IPS-18a (cell line): Measurements from ENCODE around the gene NDUFA5.
"Not testable (repeated sequence)": the region's sequence is repeated elsewhere in the genome, so short reads cannot be mapped to it uniquely, and the experiment has no call there.

Experiments
- H3K27ac ChIP-seq: one replicate; pipeline ENCODE4 v1.5.1; 2013; ENCODE audit warnings: low read length
- H3K27me3 ChIP-seq: one replicate; pipeline ENCODE4 v1.6.1; 2013; ENCODE audit warnings: mild to moderate bottlenecking, low read length; ENCODE audit not compliant: control insufficient read depth, insufficient read depth
- H3K36me3 ChIP-seq: one replicate; pipeline ENCODE4 v1.6.1; 2013; ENCODE audit warnings: low read depth, low read length; ENCODE audit not compliant: control insufficient read depth
- H3K4me1 ChIP-seq: one replicate; pipeline ENCODE4 v1.6.1; 2013; ENCODE audit warnings: low read depth, low read length; ENCODE audit not compliant: control insufficient read depth
- H3K4me3 ChIP-seq: one replicate; pipeline ENCODE4 v1.5.1; 2013; ENCODE audit warnings: low read length
- H3K9ac ChIP-seq: one replicate; pipeline ENCODE4 v1.6.1; 2013; ENCODE audit warnings: mild to moderate bottlenecking, low read length, moderate library complexity
- H3K9me3 ChIP-seq: one replicate; pipeline ENCODE4 v1.6.1; 2013; ENCODE audit warnings: low read depth, low read length; ENCODE audit not compliant: control insufficient read depth

Gene NDUFA5

GRCh38 chr7:123533929-123534382 is 23.7 kb downstream of the NDUFA5 start:
- Histone ChIP-seq H3K27ac (no peak overlapping the region), H3K36me3 (no peaks in the 10 kb centered on the region), H3K4me3 (peak overlapping the region; percentile 67), H3K9ac (peak overlapping the region; percentile 47), H3K4me1 (peaks cover 11% of the 10 kb centered on the region), H3K9me3 (no peaks in the 10 kb centered on the region), H3K27me3 (peaks cover 14% of the 10 kb centered on the region)

DNA sequence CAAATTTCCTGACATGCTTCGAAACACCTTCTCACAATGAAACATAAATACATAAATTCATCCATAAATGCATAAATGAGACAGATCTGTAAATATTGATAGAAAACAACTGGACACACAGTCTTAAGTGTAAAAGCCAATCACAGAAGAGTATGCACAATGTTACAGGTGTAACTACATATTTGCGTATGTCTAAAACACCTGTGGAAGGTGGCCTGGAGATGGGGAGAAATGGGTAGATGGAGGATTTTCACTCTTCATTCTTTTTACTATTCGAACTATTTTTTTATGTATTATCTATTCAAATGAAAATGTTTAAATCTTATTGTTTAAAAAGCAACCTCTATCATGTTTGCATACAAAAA is 24.1 kb downstream of the NDUFA5 start:
- H3K9ac ChIP-seq, result no peak overlapping the region
- H3K27me3 ChIP-seq, result peaks cover 14% of the 10 kb centered on the region
- H3K4me1 ChIP-seq, result peaks cover 11% of the 10 kb centered on the region
- no peak overlapping the region for H3K27ac ChIP-seq
- H3K36me3 ChIP-seq, result no peaks in the 10 kb centered on the region
- H3K4me3 ChIP-seq, result peak overlapping the region; percentile 67
- no peaks in the 10 kb centered on the region for H3K9me3 ChIP-seq

GRCh38 chr7:123532788-123533552 is 24.6 kb downstream of the NDUFA5 start:
- peaks cover 11% of the 10 kb centered on the region for H3K4me1 ChIP-seq
- H3K9me3 ChIP-seq, H3K36me3 ChIP-seq, H3K27ac ChIP-seq, H3K9ac ChIP-seq: not testable (repeated sequence)
- H3K27me3 ChIP-seq, result peaks cover 14% of the 10 kb centered on the region
- peak overlapping the region; percentile 57 for H3K4me3 ChIP-seq

DNA sequence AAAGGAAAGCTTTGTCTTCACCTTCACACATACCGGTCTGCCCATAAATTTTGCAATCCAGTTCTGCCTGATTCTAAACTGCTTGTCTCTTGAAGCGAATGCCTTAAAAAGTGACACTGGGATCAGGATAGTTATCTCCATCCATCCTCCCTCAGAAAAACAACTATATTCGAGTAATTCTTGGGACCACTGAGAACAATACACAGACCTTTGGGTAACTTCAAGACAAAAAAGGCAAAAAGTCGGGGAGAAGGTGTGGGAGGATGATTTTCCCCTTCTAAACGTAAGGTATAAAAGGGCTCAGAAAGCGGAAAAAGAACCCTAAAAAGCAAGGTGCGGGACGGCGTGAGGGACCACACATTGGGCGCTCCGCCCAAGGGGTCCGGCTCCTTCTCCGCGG is 25.3 kb downstream of the NDUFA5 start:
- H3K27me3 ChIP-seq, result peaks cover 14% of the 10 kb centered on the region
- H3K4me1 ChIP-seq, result peaks cover 11% of the 10 kb centered on the region
- H3K4me3 ChIP-seq, result peak overlapping the region; percentile 57
- H3K27ac ChIP-seq, H3K36me3 ChIP-seq, H3K9ac ChIP-seq, H3K9me3 ChIP-seq: not testable (repeated sequence)

DNA sequence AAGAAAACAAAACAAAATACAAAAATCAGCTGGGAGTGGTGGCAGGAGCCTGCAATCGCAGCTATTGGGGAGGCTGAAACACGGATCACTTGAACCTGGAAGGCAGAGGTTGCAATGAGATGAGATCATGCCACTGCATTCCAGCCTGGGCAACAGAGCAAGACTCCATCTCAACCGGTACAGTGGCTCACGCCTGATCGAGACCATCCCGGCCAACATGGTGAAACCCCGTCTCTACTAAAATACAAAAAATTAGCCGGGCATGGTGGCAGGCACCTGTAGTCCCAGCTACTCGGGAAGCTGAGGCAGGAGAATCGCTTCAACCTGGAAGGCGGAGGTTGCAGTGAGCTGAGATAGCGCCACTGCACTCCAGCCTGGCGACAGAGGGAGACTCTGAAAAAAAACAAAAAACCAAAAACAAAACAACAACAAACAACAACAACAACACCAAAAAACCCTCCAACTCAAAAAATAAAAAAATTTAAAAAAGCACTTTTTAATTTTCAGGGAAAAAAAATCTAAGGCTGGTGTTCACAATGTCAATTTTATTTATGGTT is 27.5 kb downstream of the NDUFA5 start:
- peaks cover 11% of the 10 kb centered on the region for H3K4me1 ChIP-seq
- H3K36me3 ChIP-seq, result not testable (repeated sequence)

GRCh38 chr7:123528265-123528664 is 29.4 kb downstream of the NDUFA5 start:
- no peak overlapping the region for H3K27ac ChIP-seq
- peak overlapping the region; percentile 39 for H3K9ac ChIP-seq
- no peaks in the 10 kb centered on the region for H3K9me3 ChIP-seq
- H3K27me3 ChIP-seq, result peaks cover 4% of the 10 kb centered on the region
- peaks cover 3% of the 10 kb centered on the region for H3K4me1 ChIP-seq
- peak overlapping the region; percentile 47 for H3K4me3 ChIP-seq
- H3K36me3 ChIP-seq, result no peaks in the 10 kb centered on the region

More for the DNA sequence above, 27.5 kb downstream of the NDUFA5 start:
- not testable (repeated sequence) for H3K9me3 ChIP-seq, H3K9ac ChIP-seq, H3K27ac ChIP-seq, H3K4me3 ChIP-seq
- peaks cover 14% of the 10 kb centered on the region for H3K27me3 ChIP-seq

DNA sequence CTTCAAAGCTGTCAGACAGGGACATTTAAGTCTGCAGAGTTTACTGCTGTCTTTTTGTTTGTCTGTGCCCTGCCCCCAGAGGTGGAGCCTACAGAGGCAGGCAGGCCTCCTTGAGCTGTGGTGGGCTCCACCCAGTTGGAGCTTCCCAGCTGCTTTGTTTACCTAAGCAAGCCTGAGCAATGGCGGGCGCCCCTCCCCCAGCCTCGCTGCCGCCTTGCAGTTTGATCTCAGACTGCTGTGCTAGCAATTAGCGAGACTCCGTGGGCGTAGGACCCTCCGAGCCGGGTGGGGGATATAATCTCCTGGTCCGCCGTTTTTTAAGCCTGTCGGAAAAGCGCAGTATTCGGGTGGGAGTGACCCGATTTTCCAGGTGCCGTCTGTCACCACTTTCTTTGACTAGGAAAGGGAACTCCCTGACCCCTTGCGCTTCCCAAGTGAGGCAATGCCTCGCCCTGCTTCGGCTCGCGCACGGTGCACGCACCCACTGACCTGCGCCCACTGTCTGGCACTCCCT is 29.8 kb downstream of the NDUFA5 start:
- H3K4me1 ChIP-seq, H3K27ac ChIP-seq, H3K9me3 ChIP-seq, H3K27me3 ChIP-seq, H3K36me3 ChIP-seq: not testable (repeated sequence)
- Histone ChIP-seq H3K4me3 (peak overlapping the region; percentile 47), H3K9ac (peak overlapping the region; percentile 39)

- H3K4me1 ChIP-seq, H3K27ac ChIP-seq, H3K9me3 ChIP-seq, H3K36me3 ChIP-seq, H3K4me3 ChIP-seq, H3K27me3 ChIP-seq, H3K9ac ChIP-seq: not testable (repeated sequence)
Measured at GRCh38 chr7:123526533-123526932, 31.1 kb downstream of the NDUFA5 start.

GRCh38 chr7:123522066-123522465 is 35.6 kb downstream of the NDUFA5 start:
- Histone ChIP-seq H3K36me3 (no peaks in the 10 kb centered on the region), H3K27ac (no peak overlapping the region), H3K9ac (no peak overlapping the region), H3K9me3 (no peaks in the 10 kb centered on the region), H3K27me3 (no peaks in the 10 kb centered on the region), H3K4me3 (no peak overlapping the region), H3K4me1 (peaks cover 4% of the 10 kb centered on the region)

DNA sequence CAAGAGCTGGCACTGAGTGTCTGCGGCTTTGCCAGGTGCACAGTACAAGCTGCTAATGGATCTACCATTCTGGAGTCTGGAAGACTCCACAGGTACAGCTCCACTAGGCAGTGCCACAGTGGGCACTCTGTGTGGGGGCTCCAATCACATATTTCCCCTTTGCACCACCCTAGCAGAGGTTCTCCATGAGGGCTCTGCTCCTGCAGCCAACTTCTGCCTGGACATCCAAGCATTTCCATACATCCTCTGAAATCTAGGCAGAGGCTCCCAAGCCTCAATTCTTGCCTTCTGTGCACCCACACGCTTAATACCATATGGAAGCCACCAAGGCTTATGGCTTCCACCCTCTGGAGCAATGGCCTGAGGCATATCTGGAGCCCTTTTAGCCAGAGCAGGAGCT is 52.4 kb downstream of the NDUFA5 start:
- no peak overlapping the region for H3K4me3 ChIP-seq
- peaks cover 9% of the 10 kb centered on the region for H3K4me1 ChIP-seq
- H3K36me3 ChIP-seq, result no peaks in the 10 kb centered on the region
- H3K9ac ChIP-seq, result no peak overlapping the region
- no peaks in the 10 kb centered on the region for H3K9me3 ChIP-seq
- H3K27me3 ChIP-seq, result no peaks in the 10 kb centered on the region
- H3K27ac ChIP-seq, result no peak overlapping the region

DNA sequence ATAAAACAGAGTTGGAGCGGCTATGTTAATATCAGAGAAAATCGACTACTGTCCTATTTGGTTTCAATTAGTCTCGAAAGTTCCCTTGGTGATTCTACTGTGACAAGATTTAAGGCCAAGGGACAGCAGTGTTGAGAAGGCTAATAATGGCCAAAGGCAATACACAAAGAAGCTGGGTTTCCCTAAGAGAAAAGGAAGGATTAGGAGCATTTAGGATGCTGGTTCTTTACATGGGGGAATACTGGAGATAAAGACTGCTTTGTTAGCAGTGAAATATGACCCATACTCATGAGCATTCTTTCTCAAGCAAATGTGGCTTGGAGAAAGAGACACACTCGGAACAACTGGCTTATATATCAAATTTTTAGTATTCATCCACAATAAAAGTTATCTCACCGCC is 55.4 kb downstream of the NDUFA5 start:
- no peak overlapping the region for H3K4me3 ChIP-seq

More for the DNA sequence above, 55.4 kb downstream of the NDUFA5 start:
- Histone ChIP-seq H3K27me3 (no peaks in the 10 kb centered on the region), H3K36me3 (no peaks in the 10 kb centered on the region), H3K9ac (no peak overlapping the region), H3K4me1 (peaks cover 9% of the 10 kb centered on the region), H3K9me3 (no peaks in the 10 kb centered on the region), H3K27ac (no peak overlapping the region)
